GM12878 (cell line): Measurements from ENCODE around the gene ELAVL1. TPM values are rescaled to one million over a fixed set of nuclear protein-coding genes. Genes with fewer than 3 reads are reported as not detected.

Experiments
- ATAC-seq: fragments of 200-7000 bp; cut with Tn5 transposase; 3 replicates; pipeline ENCODE4 v1.9.1; 2020; ENCODE audit warnings: mild to moderate bottlenecking, moderate library complexity
- BruUV-seq: library from RNA; stranded (reverse); fragments of 400-500 nt; replicated peaks from 2 replicates; lab custom pipeline; 2021; lab: Mats Ljungman, UMichigan
- CTCF ChIA-PET: fragments of 300-600 bp; sonication (Branson Sonifier 250); formaldehyde crosslinking; extraction: SDS; loops from one replicate; lab custom pipeline; 2021; ENCODE audit warnings: inconsistent platforms; lab: Yijun Ruan, JAX
- POLR2A ChIA-PET: fragments of 350-600 bp; formaldehyde crosslinking; extraction: SDS; loops from one replicate; lab custom pipeline; 2021; ENCODE audit warnings: inconsistent platforms; lab: Charles Lee
- RAD21 ChIA-PET: fragments of 300-600 bp; sonication (Branson Sonifier 250); formaldehyde crosslinking; loops from one replicate; lab custom pipeline; 2023; ENCODE audit warnings: antibody characterized with exemption; ENCODE audit not compliant: unreplicated experiment; lab: Charles Lee
- SMC1A ChIA-PET: fragments of 300-600 bp; sonication (Branson Sonifier 250); formaldehyde crosslinking; loops from one replicate; lab custom pipeline; 2023; ENCODE audit not compliant: unreplicated experiment, uncharacterized antibody; lab: Charles Lee
- DNase-seq: peaks from one replicate; pipeline ENCODE4 v3.0.0-alpha.2; 2011; ENCODE audit warnings: low read depth, low spot score
- FAIRE-seq: peaks from 3 replicates; lab custom pipeline; 2011; peaks lifted over from hg19 to GRCh38; lab: Jason Lieb, UNC
- H2AFZ ChIP-seq: 2 replicates; pipeline ENCODE4 v1.6.0; 2011; ENCODE audit warnings: low read depth, low read length, control low read depth; ENCODE audit not compliant: control insufficient read depth
- H3K27ac ChIP-seq: 2 replicates; pipeline ENCODE4 v1.5.1; 2011; ENCODE audit warnings: control low read depth; ENCODE audit not compliant: control insufficient read depth, insufficient read depth
- H3K27me3 ChIP-seq, 2 experiments: replicated peaks in 1 of 2; 2 replicates each; pipeline versions ENCODE4 v1.6.0 to v1.6.1; 2011; ENCODE audit warnings: low read length in 1 of 2; ENCODE audit not compliant: control insufficient read depth in 2 of 2, insufficient read depth in 2 of 2
- H3K36me3 ChIP-seq, 2 experiments: 2 replicates each; pipeline ENCODE4 v1.5.1; 2011; ENCODE audit warnings: low read length in 1 of 2; ENCODE audit not compliant: control insufficient read depth in 2 of 2, insufficient read depth in 2 of 2
- H3K4me1 ChIP-seq: 2 replicates; pipeline ENCODE4 v1.6.1; 2011; ENCODE audit warnings: mild to moderate bottlenecking, low read length, moderate library complexity, mixed read lengths; ENCODE audit not compliant: control insufficient read depth, insufficient read depth
- H3K4me2 ChIP-seq: 2 replicates; pipeline ENCODE4 v1.6.0; 2011; ENCODE audit warnings: control low read depth; ENCODE audit not compliant: control insufficient read depth, insufficient read depth
- H3K4me3 ChIP-seq: fragments of 200-600 bp; sonication (generic); 2 replicates; pipeline ENCODE4 v1.5.1; 2016
- H3K79me2 ChIP-seq: 2 replicates; pipeline ENCODE4 v1.6.0; 2011; ENCODE audit warnings: low read length; ENCODE audit not compliant: control insufficient read depth, insufficient read depth
- H3K9ac ChIP-seq: 2 replicates; pipeline ENCODE4 v1.8.0; 2011; ENCODE audit warnings: low read length, control low read depth, mixed read lengths; ENCODE audit not compliant: control insufficient read depth, insufficient read depth
- H3K9me3 ChIP-seq: replicated peaks from 3 replicates; pipeline ENCODE4 v1.5.1; 2011; ENCODE audit warnings: mild to moderate bottlenecking, low read length; ENCODE audit not compliant: control insufficient read depth, insufficient read depth
- H4K20me1 ChIP-seq: 2 replicates; pipeline ENCODE4 v1.6.0; 2011; ENCODE audit not compliant: control insufficient read depth, insufficient read depth
- ATF3 ChIP-seq: IDR thresholded peaks from 2 replicates; pipeline ENCODE4 v1.6.1; 2011; ENCODE audit warnings: low read depth, mild to moderate bottlenecking, low read length, moderate library complexity, borderline replicate concordance; ENCODE audit errors: extremely low read depth
- CHD4 ChIP-seq: fragments of 200-600 bp; sonication (generic); IDR thresholded peaks from 2 replicates; pipeline ENCODE4 v1.6.1; 2016; ENCODE audit warnings: mild to moderate bottlenecking
- HCFC1 ChIP-seq: fragments of 150-350 bp; IDR thresholded peaks from 2 replicates; pipeline ENCODE4 v1.6.1; 2014; ENCODE audit warnings: low read length
- IRF4 ChIP-seq: IDR thresholded peaks from 2 replicates; pipeline ENCODE4 v1.6.1; 2011; ENCODE audit warnings: low read depth, low read length
- KAT2A ChIP-seq: conservative IDR thresholded peaks from 2 replicates; pipeline ENCODE4 v1.6.1; 2011; ENCODE audit warnings: low read depth, low read length; ENCODE audit not compliant: control insufficient read depth
- MTA2 ChIP-seq: fragments of 450-650 bp; IDR thresholded peaks from 2 replicates; pipeline ENCODE4 v1.6.1; 2016; ENCODE audit warnings: low read depth, mild to moderate bottlenecking, moderate library complexity
- MYC ChIP-seq: IDR thresholded peaks from 2 replicates; pipeline ENCODE4 v1.6.1; 2011; ENCODE audit warnings: mild to moderate bottlenecking, low read length, moderate library complexity, inconsistent platforms; ENCODE audit not compliant: insufficient read depth, insufficient replicate concordance, insufficient read length, severe bottlenecking
- POU2F2 ChIP-seq: IDR thresholded peaks from 3 replicates; pipeline ENCODE4 v1.6.1; 2011; ENCODE audit warnings: low read depth, mild to moderate bottlenecking, low read length, borderline replicate concordance
- PRDM15 ChIP-seq: fragments of 450-650 bp; formaldehyde crosslinking; IDR thresholded peaks from 2 replicates; pipeline ENCODE4 v1.4.0; 2020; ENCODE audit warnings: mild to moderate bottlenecking, moderate library complexity
- RB1 ChIP-seq: fragments of 450-650 bp; formaldehyde crosslinking; IDR thresholded peaks from 2 replicates; pipeline ENCODE4 v1.6.1; 2017; ENCODE audit warnings: mild to moderate bottlenecking, borderline replicate concordance
- SMARCA5 ChIP-seq: fragments of 450-650 bp; IDR thresholded peaks from 2 replicates; pipeline ENCODE4 v1.6.1; 2017; ENCODE audit warnings: mild to moderate bottlenecking
- STAT1 ChIP-seq: fragments of 450-650 bp; conservative IDR thresholded peaks from 2 replicates; pipeline ENCODE4 v1.6.1; 2014; ENCODE audit warnings: antibody characterized with exemption, mild to moderate bottlenecking
- whole genome bisulfite sequencing: methylation state at CpG from one replicate; pipeline ENCODE4 v1.1.6; 2016; ENCODE audit warnings: low lambda C conversion rate; ENCODE audit not compliant: insufficient replicate concordance, insufficient coverage; ENCODE audit errors: missing lambda C conversion rate; 5-methylcytosine and 5-hydroxymethylcytosine counted together
- in situ Hi-C: fragments of 300-500 bp; cut with MboI; formaldehyde crosslinking; loops from 9 replicates; pipeline ENCODE4 v1.14.3; 2018; ENCODE audit warnings: mixed read lengths
- intact Hi-C: fragments of 100-400 bp; cut with micrococcal nuclease; formaldehyde crosslinking; loops from one replicate; pipeline ENCODE4 v1.14.2; 2022; ENCODE audit not compliant: unreplicated experiment
- polyA plus RNA-seq, 11 experiments: library from polyadenylated mRNA; depleted of rRNA in 4 of 11; unstranded in 6 of 11; stranded (reverse) in 5 of 11; fragments of >200 nt; fragmentation: Nextera tagmentation in 4 of 11; fragmentation: Illumina TruSeq in 1 of 11; extraction: Ambion mirVana in 4 of 11; extraction: Trizol in 1 of 11; gene quantifications; 1 replicate in 1 of 11; 2 replicates in 10 of 11; pipeline versions ENCODE4 v1.2.1 to v1.2.3, GENCODE V29; 2011 to 2016; ENCODE audit warnings: inconsistent platforms in 2 of 11, missing spikeins in 2 of 11, low read depth in 1 of 11
- total RNA-seq, 4 experiments: library from RNA; depleted of rRNA in 3 of 4; stranded (reverse); fragments of >200 nt in 3 of 4; fragmentation: Illumina TruSeq in 1 of 4; extraction: Trizol in 1 of 4; gene quantifications; 2 replicates each; pipeline versions ENCODE4 v1.2.1 to v1.2.3, GENCODE V29; 2013 to 2021

ELAVL1 gene
- total and polyA plus RNA-seq, 10 of the 15 experiments (the other 5 are each of a cell fraction or from before 2014, with no cell fraction given), result 7.4 to 155 (median 70.3) TPM

DNA sequence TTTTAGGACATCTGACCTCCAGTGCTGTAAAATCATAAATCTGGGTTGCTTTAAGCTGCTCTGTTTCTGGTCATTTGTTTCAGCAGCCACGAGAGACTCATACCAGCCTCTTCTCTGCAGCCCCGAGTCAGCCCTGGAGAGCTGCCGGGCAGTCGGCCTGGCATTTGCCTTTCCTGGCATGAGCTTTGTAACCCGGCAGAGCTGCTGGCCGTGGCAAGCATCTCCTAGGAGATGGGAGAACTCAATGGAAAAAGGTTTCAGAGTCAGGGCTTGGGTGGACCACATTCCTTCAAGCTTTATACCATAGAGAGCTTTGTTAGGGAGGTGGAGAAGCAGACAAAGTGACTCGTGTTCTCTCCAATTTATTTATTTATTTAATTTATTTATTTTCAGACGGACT is 25.5 kb upstream of the ELAVL1 start:
- ChIA-PET CTCF (interaction anchor here (0.7 to 1.1 kb wide), 3 partner anchors 17 to 107 kb away, joined by 3 read pairs; no protein-coding TSS in a partner anchor), POLR2A (no interaction called here), SMC1A (interaction anchor here (1.5 kb wide), 1 partner anchor 87 kb away, joined by 4 read pairs; no protein-coding TSS in a partner anchor)
- no peaks in the 10 kb centered on the region for H3K9me3 ChIP-seq
- ATAC-seq (no peak), DNase-seq (no peak), FAIRE-seq (no peak)
- no peak overlapping the region for H3K4me2 ChIP-seq
- in situ Hi-C loops (no loop called here), intact Hi-C loops (no loop called here)
- no peak overlapping the region for H3K9ac ChIP-seq
- no peaks in the 10 kb centered on the region; a peak in 1 of 4 replicates for H3K27me3 ChIP-seq
- H3K4me3 ChIP-seq, result no peak overlapping the region
- H3K4me1 ChIP-seq, result no peaks in the 10 kb centered on the region
- BruUV-seq, result no TSS peak
- WGBS, result 41% methylated on average over 8 of the region's 8 CpGs
- H2AFZ ChIP-seq, result no peak overlapping the region
- no peaks in the 10 kb centered on the region for H3K79me2 ChIP-seq
- no peaks in the 10 kb centered on the region for H4K20me1 ChIP-seq
- H3K27ac ChIP-seq, result no peak overlapping the region
- H3K36me3 ChIP-seq, result no peaks in the 10 kb centered on the region
- TF ChIP-seq POU2F2, result no peak
- no peak for TF ChIP-seq HCFC1
- TF ChIP-seq ATF3, result no peak
- TF ChIP-seq STAT1, result no peak
- no peak for TF ChIP-seq SMARCA5
- no peak for TF ChIP-seq MYC
- no peak for TF ChIP-seq RB1
- no peak for TF ChIP-seq PRDM15
- TF ChIP-seq IRF4, result no peak
- TF ChIP-seq CHD4, result no peak
- no peak for TF ChIP-seq MTA2
- no peak for TF ChIP-seq KAT2A
- TF ChIP-seq, all 136 proteins: peak for 0
- RAD21 ChIA-PET, result no interaction called here
